Kidney (tissue), 14 donors: ENCODE results near the gene SPINK4. TPM values are rescaled to one million over a fixed set of nuclear protein-coding genes. Genes with fewer than 3 reads are reported as not detected.

ENCODE experiments used
- DNase-seq, 5 donors: peaks; one replicate each; pipeline ENCODE4 v3.0.0-alpha.2; 2013 to 2020
- FAIRE-seq: peaks from 2 replicates; lab custom pipeline; 2012; peaks lifted over from hg19 to GRCh38; lab: Jason Lieb, UNC
- H3K27ac ChIP-seq, 2 donors: one replicate each; pipeline ENCODE4 v1.7.0; 2013; ENCODE audit warnings: low read depth in 2 of 2, low read length in 2 of 2, inconsistent platforms in 1 of 2
- H3K27me3 ChIP-seq: one replicate; pipeline ENCODE4 v1.7.1; 2013; ENCODE audit warnings: low read length, inconsistent platforms; ENCODE audit not compliant: control insufficient read depth, insufficient read depth
- H3K36me3 ChIP-seq, 3 donors: one replicate each; pipeline versions ENCODE4 v1.7.0 to v1.7.1; 2013; ENCODE audit warnings: low read length in 3 of 3, control low read depth in 1 of 3, inconsistent platforms in 1 of 3; ENCODE audit not compliant: insufficient read depth in 3 of 3, control insufficient read depth in 2 of 3
- H3K4me1 ChIP-seq, 3 donors: one replicate each; pipeline versions ENCODE4 v1.7.0 to v1.7.1; 2013; ENCODE audit warnings: low read length in 3 of 3, inconsistent platforms in 1 of 3, low read depth in 1 of 3; ENCODE audit not compliant: control insufficient read depth in 2 of 3, insufficient read depth in 2 of 3
- H3K4me3 ChIP-seq, 3 donors: one replicate each; pipeline versions ENCODE4 v1.7.0 to v1.8.1; 2013; ENCODE audit warnings: low read length in 3 of 3, control low read depth in 1 of 3, inconsistent platforms in 1 of 3
- H3K9ac ChIP-seq, 3 donors: one replicate each; pipeline versions ENCODE4 v1.7.0 to v1.7.1; 2013; ENCODE audit warnings: low read length in 3 of 3, control low read depth in 1 of 3, inconsistent platforms in 1 of 3
- H3K9me3 ChIP-seq, 3 donors: one replicate each; pipeline versions ENCODE4 v1.7.0 to v1.7.1; 2013; ENCODE audit warnings: low read length in 3 of 3, control low read depth in 1 of 3, inconsistent platforms in 1 of 3; ENCODE audit not compliant: control insufficient read depth in 2 of 3, insufficient read depth in 1 of 3
- CTCF ChIP-seq: IDR thresholded peaks from 3 replicates; pipeline ENCODE4 v1.5.1; 2012; ENCODE audit warnings: mild to moderate bottlenecking, moderate library complexity, borderline replicate concordance; ENCODE audit not compliant: insufficient read depth; ENCODE audit errors: extremely low read depth
- intact Hi-C: fragments of 100-400 bp; cut with DNase I; formaldehyde crosslinking; loops from one replicate; pipeline ENCODE4 v1.11.1; 2022
- polyA plus RNA-seq: library from polyadenylated mRNA; stranded (reverse); fragments of 350-450 nt; fragmentation: Illumina TruSeq; extraction: RNeasy Lipid Tissue Mini Kit (QIAGEN cat#74804); gene quantifications from one replicate; pipeline ENCODE4 v1.2.3, GENCODE V29; 2014; ENCODE audit warnings: low read depth, low replicate concordance; ENCODE audit not compliant: insufficient read depth
- total RNA-seq: library from RNA; stranded (reverse); fragmentation: NEBNext Ultra II Directional; extraction: Animal tissue kit (Norgen Biotek cat#: 25700); gene quantifications from one replicate; pipeline ENCODE4 v1.2.1, GENCODE V29; 2021
- donor health status: control.
- donor health status: control.
- donor health status: control.
- donor health status: control.
- donor health status: control.
- donor health status: DM: yes; HTN: yes; CAD: no.
- donor health status: Normal renal cell carcinoma (clear cell type).

Gene SPINK4
- total and polyA plus RNA-seq, 2 donors from 2014 or later: not detected

GRCh38 chr9:33250458-33250995 is 10.6 kb downstream of the SPINK4 start:
- no peak for DNase-seq
- H3K27ac ChIP-seq: no peak overlapping the region

GRCh38 chr9:33254211-33254610 is 14.2 kb downstream of the SPINK4 start:
- Histone ChIP-seq H3K4me1 (peaks cover 0 to 6% (median 0%) of the 10 kb centered on the region in 3 donors), H3K27me3 (no peaks in the 10 kb centered on the region), H3K9ac (no peak overlapping the region), H3K36me3 (peaks cover 10 to 47% (median 35%) of the 10 kb centered on the region in 3 donors), H3K4me3 (no peak overlapping the region), H3K9me3 (no peaks in the 10 kb centered on the region), H3K27ac (no peak overlapping the region)
- no peak for FAIRE-seq
- DNase-seq: no peak
- TF ChIP-seq CTCF: no peak
- intact Hi-C loops: no loop called here

More at GRCh38 chr9:33250458-33250995, 10.6 kb downstream of the SPINK4 start:
- Histone ChIP-seq H3K27me3 (no peaks in the 10 kb centered on the region), H3K36me3 (peaks cover under 1 to 22% (median 15%) of the 10 kb centered on the region in 3 donors), H3K9ac (no peak overlapping the region), H3K4me3 (no peak overlapping the region), H3K4me1 (peaks cover 0 to 6% (median 0%) of the 10 kb centered on the region in 3 donors), H3K9me3 (no peaks in the 10 kb centered on the region)
- intact Hi-C loops: no loop called here
- no peak for TF ChIP-seq CTCF
- no peak for FAIRE-seq

DNA sequence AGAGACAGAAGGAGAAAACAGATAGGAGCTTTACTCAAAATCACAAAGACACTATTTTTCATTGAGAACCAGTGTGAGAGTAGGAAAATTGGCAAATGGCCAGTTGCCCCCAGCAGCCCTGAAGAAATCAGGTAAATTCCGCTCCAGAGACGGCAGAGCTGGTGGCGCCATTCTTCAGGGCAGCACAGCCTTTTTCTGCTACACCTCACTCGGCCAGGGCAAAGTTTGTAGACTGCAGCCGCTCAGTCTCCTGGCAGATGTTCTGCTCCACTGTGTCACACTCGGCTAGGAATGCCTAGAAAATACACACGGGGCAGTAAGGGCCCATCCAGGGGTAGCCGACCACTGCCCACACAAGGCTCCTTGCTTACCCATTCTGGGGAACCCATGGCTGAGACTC is 15.0 kb downstream of the SPINK4 start:
- FAIRE-seq (no peak), DNase-seq (no peak)
- no peak overlapping the region for H3K4me3 ChIP-seq
- no peak overlapping the region for H3K9ac ChIP-seq
- intact Hi-C loops: no loop called here
- TF ChIP-seq CTCF: no peak
- H3K27me3 ChIP-seq: no peaks in the 10 kb centered on the region
- H3K9me3 ChIP-seq: no peaks in the 10 kb centered on the region
- H3K36me3 ChIP-seq: peaks cover 16 to 55% (median 42%) of the 10 kb centered on the region in 3 donors
- peaks cover 0 to 6% (median 0%) of the 10 kb centered on the region in 3 donors for H3K4me1 ChIP-seq
- H3K27ac ChIP-seq: no peak overlapping the region

DNA sequence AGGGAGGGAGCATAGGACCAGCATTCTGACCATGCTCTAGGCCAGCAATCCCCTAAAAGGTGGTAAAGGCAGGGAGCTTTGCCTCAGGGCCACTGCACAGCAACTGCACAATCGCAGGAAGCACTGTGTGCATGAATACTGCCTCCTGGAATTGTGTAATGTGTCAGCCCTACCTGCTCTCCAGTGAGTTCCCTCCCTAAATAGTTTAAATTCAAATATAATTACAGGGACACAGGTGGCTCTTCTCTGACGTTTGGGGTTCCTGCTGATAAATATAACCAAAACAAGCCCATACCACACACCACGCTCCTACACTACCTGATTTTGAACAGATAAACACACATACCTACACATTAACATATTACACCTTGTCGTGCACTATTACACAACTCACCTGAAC is 15.5 kb downstream of the SPINK4 start:
- no peaks in the 10 kb centered on the region for H3K27me3 ChIP-seq
- H3K4me1 ChIP-seq: peaks cover 0 to 6% (median 0%) of the 10 kb centered on the region in 3 donors
- H3K9me3 ChIP-seq: no peaks in the 10 kb centered on the region
- H3K36me3 ChIP-seq: peaks cover 18 to 58% (median 46%) of the 10 kb centered on the region in 3 donors
- H3K9ac ChIP-seq: no peak overlapping the region
- intact Hi-C loops: no loop called here
- DNase-seq (no peak), FAIRE-seq (no peak)
- no peak overlapping the region for H3K4me3 ChIP-seq
- no peak for TF ChIP-seq CTCF
- no peak overlapping the region for H3K27ac ChIP-seq
